ENCODE measurements around the gene BABAM2. TPM values are rescaled to one million over a fixed set of nuclear protein-coding genes. Genes with fewer than 3 reads are reported as not detected.

BABAM2 gene
- total and polyA plus RNA-seq, 2 experiments from 2014 or later = 17.8 to 21.5 TPM

DNA sequence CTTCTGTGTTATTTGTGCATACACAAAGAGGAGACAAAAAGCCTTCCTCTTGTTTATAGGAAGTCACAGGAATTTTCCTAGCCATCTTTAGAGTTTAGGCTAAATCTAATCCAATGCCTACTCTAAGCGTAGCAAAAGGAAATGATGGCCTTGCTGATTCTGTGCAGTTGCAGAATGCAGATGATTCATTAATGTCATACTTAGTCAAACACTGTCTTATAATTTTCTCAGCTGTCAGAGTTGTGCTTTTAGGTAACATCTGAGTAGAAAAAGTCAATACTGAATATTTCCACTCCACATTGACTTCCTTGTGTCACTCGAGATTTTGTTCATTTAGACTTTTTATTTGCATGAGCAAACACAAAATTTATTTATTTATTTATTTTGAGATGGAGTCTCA, 344.3 kb downstream of the BABAM2 start:
- Histone ChIP-seq H3K79me2 (replicated peaks; ENCODE audit: insufficient read depth) (no peaks in the 10 kb centered on the region), H3F3A (replicated peaks; ENCODE audit: low read depth) (no peaks in the 10 kb centered on the region), H3K27ac (ENCODE audit: low read depth) (no peak overlapping the region), H3K4me3 (no peak overlapping the region), H3K36me3 (ENCODE audit: insufficient read depth) (no peaks in the 10 kb centered on the region), H3K27me3 (ENCODE audit: insufficient read depth) (no peaks in the 10 kb centered on the region), H3K4me1 (ENCODE audit: insufficient read depth) (no peaks in the 10 kb centered on the region), H2AFZ (no peak overlapping the region), H3K9me2 (ENCODE audit: insufficient read depth) (no peaks in the 10 kb centered on the region), H4K20me1 (replicated peaks; ENCODE audit: insufficient read depth) (no peaks in the 10 kb centered on the region), H3K4me2 (no peak overlapping the region)
- Mint-ChIP-seq H3K9me3 (no peaks in the 10 kb centered on the region; the same call in 2 of the 3 replicates), H3K4me1 (no peaks in the 10 kb centered on the region), H3K27ac (no peak overlapping the region), H3K4me3 (no peak overlapping the region), H3K27me3 (ENCODE audit: insufficient read depth, low read depth, poor library complexity) (no peaks in the 10 kb centered on the region), H3K36me3 (ENCODE audit: low read depth) (no peaks in the 10 kb centered on the region)
- no peak for ATAC-seq
- no peak for DNase-seq (ENCODE audit: low spot score)
- TF ChIP-seq, protein P1, sequence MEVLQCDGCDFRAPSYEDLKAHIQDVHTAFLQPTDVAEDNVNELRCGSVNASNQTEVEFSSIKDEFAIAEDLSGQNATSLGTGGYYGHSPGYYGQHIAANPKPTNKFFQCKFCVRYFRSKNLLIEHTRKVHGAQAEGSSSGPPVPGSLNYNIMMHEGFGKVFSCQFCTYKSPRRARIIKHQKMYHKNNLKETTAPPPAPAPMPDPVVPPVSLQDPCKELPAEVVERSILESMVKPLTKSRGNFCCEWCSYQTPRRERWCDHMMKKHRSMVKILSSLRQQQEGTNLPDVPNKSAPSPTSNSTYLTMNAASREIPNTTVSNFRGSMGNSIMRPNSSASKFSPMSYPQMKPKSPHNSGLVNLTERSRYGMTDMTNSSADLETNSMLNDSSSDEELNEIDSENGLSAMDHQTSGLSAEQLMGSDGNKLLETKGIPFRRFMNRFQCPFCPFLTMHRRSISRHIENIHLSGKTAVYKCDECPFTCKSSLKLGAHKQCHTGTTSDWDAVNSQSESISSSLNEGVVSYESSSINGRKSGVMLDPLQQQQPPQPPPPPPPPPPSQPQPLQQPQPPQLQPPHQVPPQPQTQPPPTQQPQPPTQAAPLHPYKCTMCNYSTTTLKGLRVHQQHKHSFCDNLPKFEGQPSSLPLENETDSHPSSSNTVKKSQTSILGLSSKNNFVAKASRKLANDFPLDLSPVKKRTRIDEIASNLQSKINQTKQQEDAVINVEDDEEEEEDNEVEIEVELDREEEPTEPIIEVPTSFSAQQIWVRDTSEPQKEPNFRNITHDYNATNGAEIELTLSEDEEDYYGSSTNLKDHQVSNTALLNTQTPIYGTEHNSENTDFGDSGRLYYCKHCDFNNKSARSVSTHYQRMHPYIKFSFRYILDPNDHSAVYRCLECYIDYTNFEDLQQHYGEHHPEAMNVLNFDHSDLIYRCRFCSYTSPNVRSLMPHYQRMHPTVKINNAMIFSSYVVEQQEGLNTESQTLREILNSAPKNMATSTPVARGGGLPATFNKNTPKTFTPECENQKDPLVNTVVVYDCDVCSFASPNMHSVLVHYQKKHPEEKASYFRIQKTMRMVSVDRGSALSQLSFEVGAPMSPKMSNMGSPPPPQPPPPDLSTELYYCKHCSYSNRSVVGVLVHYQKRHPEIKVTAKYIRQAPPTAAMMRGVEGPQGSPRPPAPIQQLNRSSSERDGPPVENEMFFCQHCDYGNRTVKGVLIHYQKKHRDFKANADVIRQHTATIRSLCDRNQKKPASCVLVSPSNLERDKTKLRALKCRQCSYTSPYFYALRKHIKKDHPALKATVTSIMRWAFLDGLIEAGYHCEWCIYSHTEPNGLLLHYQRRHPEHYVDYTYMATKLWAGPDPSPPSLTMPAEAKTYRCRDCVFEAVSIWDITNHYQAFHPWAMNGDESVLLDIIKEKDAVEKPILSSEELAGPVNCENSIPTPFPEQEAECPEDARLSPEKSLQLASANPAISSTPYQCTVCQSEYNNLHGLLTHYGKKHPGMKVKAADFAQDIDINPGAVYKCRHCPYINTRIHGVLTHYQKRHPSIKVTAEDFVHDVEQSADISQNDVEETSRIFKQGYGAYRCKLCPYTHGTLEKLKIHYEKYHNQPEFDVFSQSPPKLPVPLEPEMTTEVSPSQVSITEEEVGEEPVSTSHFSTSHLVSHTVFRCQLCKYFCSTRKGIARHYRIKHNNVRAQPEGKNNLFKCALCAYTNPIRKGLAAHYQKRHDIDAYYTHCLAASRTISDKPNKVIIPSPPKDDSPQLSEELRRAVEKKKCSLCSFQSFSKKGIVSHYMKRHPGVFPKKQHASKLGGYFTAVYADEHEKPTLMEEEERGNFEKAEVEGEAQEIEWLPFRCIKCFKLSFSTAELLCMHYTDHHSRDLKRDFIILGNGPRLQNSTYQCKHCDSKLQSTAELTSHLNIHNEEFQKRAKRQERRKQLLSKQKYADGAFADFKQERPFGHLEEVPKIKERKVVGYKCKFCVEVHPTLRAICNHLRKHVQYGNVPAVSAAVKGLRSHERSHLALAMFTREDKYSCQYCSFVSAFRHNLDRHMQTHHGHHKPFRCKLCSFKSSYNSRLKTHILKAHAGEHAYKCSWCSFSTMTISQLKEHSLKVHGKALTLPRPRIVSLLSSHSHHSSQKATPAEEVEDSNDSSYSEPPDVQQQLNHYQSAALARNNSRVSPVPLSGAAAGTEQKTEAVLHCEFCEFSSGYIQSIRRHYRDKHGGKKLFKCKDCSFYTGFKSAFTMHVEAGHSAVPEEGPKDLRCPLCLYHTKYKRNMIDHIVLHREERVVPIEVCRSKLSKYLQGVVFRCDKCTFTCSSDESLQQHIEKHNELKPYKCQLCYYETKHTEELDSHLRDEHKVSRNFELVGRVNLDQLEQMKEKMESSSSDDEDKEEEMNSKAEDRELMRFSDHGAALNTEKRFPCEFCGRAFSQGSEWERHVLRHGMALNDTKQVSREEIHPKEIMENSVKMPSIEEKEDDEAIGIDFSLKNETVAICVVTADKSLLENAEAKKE (CRISPR knock-in tag; IDR thresholded peaks at IDR 0.05) = no peak
- TF ChIP-seq, protein P2, sequence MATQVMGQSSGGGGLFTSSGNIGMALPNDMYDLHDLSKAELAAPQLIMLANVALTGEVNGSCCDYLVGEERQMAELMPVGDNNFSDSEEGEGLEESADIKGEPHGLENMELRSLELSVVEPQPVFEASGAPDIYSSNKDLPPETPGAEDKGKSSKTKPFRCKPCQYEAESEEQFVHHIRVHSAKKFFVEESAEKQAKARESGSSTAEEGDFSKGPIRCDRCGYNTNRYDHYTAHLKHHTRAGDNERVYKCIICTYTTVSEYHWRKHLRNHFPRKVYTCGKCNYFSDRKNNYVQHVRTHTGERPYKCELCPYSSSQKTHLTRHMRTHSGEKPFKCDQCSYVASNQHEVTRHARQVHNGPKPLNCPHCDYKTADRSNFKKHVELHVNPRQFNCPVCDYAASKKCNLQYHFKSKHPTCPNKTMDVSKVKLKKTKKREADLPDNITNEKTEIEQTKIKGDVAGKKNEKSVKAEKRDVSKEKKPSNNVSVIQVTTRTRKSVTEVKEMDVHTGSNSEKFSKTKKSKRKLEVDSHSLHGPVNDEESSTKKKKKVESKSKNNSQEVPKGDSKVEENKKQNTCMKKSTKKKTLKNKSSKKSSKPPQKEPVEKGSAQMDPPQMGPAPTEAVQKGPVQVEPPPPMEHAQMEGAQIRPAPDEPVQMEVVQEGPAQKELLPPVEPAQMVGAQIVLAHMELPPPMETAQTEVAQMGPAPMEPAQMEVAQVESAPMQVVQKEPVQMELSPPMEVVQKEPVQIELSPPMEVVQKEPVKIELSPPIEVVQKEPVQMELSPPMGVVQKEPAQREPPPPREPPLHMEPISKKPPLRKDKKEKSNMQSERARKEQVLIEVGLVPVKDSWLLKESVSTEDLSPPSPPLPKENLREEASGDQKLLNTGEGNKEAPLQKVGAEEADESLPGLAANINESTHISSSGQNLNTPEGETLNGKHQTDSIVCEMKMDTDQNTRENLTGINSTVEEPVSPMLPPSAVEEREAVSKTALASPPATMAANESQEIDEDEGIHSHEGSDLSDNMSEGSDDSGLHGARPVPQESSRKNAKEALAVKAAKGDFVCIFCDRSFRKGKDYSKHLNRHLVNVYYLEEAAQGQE (IDR thresholded peaks at IDR 0.05; ENCODE audit: unreplicated experiment) = no peak
- TF ChIP-seq ZNF114 (CRISPR knock-in tag; IDR thresholded peaks at IDR 0.05) (no peak), STAT1 (IDR thresholded peaks at IDR 0.05; ENCODE audit: unreplicated experiment) (no peak), EZH2phosphoT487 (IDR thresholded peaks at IDR 0.05; ENCODE audit: unreplicated experiment) (no peak), JUNB (IDR thresholded peaks at IDR 0.05; ENCODE audit: unreplicated experiment) (no peak), POLR2AphosphoS5 (IDR thresholded peaks at IDR 0.05; ENCODE audit: low read depth) (no peak), ETS1 (IDR thresholded peaks at IDR 0.05) (no peak), ZNF331 (CRISPR knock-in tag; IDR thresholded peaks at IDR 0.05; ENCODE audit: low read depth) (no peak), NANOG (IDR thresholded peaks at IDR 0.05; ENCODE audit: borderline replicate concordance) (no peak), CREB1 (CRISPR knock-in tag; IDR thresholded peaks at IDR 0.05; ENCODE audit: low read depth) (no peak), EZH2 (IDR thresholded peaks at IDR 0.05; ENCODE audit: low read depth, unreplicated experiment) (no peak)
